ENCODE results near the gene AUNIP. TPM values are rescaled to one million over a fixed set of nuclear protein-coding genes. Genes with fewer than 3 reads are reported as not detected.

AUNIP gene
- total RNA-seq, 1 experiment from 2014 or later: 22.2 TPM

GRCh38 chr1:25834894-25835293 lies 24.4 kb downstream of the AUNIP start:
- no peaks in the 10 kb centered on the region for H3K4me1 ChIP-seq (ENCODE audit: insufficient read depth, low read length)
- no peaks in the 10 kb centered on the region for H3K27me3 ChIP-seq (ENCODE audit: insufficient read depth, low read length)
- Mint-ChIP-seq H3K27ac (no peak overlapping the region), H3K4me1 (0 out of 4 replicates have a peak, but pooled peaks cover 3% of the 10 kb centered on the region in 2 experiments), H3K27me3 (ENCODE audit: low read depth) (no peaks in the 10 kb centered on the region), H3K36me3 (ENCODE audit: insufficient read depth in 1 of 3, low read depth in 3 of 3) (peaks cover 25 to 63% (median 57%) of the 10 kb centered on the region in 3 experiments; a peak in 6 of 7 replicates), H3K9me3 (no peaks in the 10 kb centered on the region), H3K4me3 (no peak overlapping the region)
- H2BK15ac ChIP-seq (ENCODE audit: low read depth, low read length): no peak overlapping the region
- DNase-seq: no peak
- H3K18ac ChIP-seq (ENCODE audit: insufficient read length, low read depth, low read length): no peak overlapping the region
- no peak overlapping the region for H2AK5ac ChIP-seq (ENCODE audit: insufficient read length, low read length)
- H3K27ac ChIP-seq (ENCODE audit: insufficient read length, low read depth, low read length): no peak overlapping the region
- H3K4me2 ChIP-seq (ENCODE audit: insufficient read depth, insufficient read length, low read length): no peak overlapping the region
- H3K9me3 ChIP-seq (ENCODE audit: control insufficient read depth, low read depth, low read length): no peaks in the 10 kb centered on the region
- H4K91ac ChIP-seq (ENCODE audit: insufficient read length, low read depth, low read length): no peak overlapping the region
- no peaks in the 10 kb centered on the region for H3K23me2 ChIP-seq (ENCODE audit: insufficient read length, low read depth, low read length, poor library complexity, severe bottlenecking)
- no peak overlapping the region for H3K56ac ChIP-seq (ENCODE audit: insufficient read length, low read depth, low read length)
- H4K5ac ChIP-seq (ENCODE audit: insufficient read length, low read depth, low read length): no peak overlapping the region
- H4K8ac ChIP-seq (replicated peaks; ENCODE audit: insufficient read length, low read depth, low read length): no peak overlapping the region
- no peak overlapping the region for H2AFZ ChIP-seq (ENCODE audit: low read length)
- no peak overlapping the region for H3K4ac ChIP-seq (ENCODE audit: low read depth, low read length)
- no peaks in the 10 kb centered on the region for H4K20me1 ChIP-seq (ENCODE audit: control insufficient read depth, insufficient read depth, insufficient read length)
- TF ChIP-seq, protein P1, sequence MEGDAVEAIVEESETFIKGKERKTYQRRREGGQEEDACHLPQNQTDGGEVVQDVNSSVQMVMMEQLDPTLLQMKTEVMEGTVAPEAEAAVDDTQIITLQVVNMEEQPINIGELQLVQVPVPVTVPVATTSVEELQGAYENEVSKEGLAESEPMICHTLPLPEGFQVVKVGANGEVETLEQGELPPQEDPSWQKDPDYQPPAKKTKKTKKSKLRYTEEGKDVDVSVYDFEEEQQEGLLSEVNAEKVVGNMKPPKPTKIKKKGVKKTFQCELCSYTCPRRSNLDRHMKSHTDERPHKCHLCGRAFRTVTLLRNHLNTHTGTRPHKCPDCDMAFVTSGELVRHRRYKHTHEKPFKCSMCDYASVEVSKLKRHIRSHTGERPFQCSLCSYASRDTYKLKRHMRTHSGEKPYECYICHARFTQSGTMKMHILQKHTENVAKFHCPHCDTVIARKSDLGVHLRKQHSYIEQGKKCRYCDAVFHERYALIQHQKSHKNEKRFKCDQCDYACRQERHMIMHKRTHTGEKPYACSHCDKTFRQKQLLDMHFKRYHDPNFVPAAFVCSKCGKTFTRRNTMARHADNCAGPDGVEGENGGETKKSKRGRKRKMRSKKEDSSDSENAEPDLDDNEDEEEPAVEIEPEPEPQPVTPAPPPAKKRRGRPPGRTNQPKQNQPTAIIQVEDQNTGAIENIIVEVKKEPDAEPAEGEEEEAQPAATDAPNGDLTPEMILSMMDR (conservative IDR thresholded peaks at IDR 0.05): no peak
- H3K9ac ChIP-seq (ENCODE audit: extremely low read depth, insufficient read length, low read length): no peak overlapping the region
- no peak overlapping the region for H2BK20ac ChIP-seq (ENCODE audit: low read depth, low read length, poor library complexity, severe bottlenecking)
- no peak overlapping the region for H2BK120ac ChIP-seq (ENCODE audit: low read depth, low read length, poor library complexity, severe bottlenecking)
- no peak overlapping the region for H2BK12ac ChIP-seq (ENCODE audit: insufficient read length, low read depth, low read length)
- no peak overlapping the region for H3K23ac ChIP-seq (ENCODE audit: insufficient read length, low read depth, low read length)
- H3K79me2 ChIP-seq (ENCODE audit: insufficient read depth, low read length): 0 out of 2 replicates have a peak, but pooled peaks cover 2% of the 10 kb centered on the region
- no peak overlapping the region for H3K14ac ChIP-seq (ENCODE audit: insufficient read depth, low read length)
- H3T11ph ChIP-seq (ENCODE audit: low read length): no peak overlapping the region
- WGBS (ENCODE audit: extremely low coverage, insufficient read length, low lambda C conversion rate): no CpG with 5 or more reads among the region's 3 CpGs
- no peak overlapping the region for H2BK5ac ChIP-seq (ENCODE audit: insufficient read length, low read length)
- H3K79me1 ChIP-seq (ENCODE audit: insufficient read depth, low read depth, low read length, poor library complexity, severe bottlenecking): peaks cover 3% of the 10 kb centered on the region

Measured in H9 (cell line).